NCI-H69 (cell line): Measurements from ENCODE around the gene PCMT1.

Source experiments
- DNase-seq: peaks from one replicate; lab custom pipeline; 2025; lab: John Stamatoyannopoulos, UW

Gene PCMT1

DNA sequence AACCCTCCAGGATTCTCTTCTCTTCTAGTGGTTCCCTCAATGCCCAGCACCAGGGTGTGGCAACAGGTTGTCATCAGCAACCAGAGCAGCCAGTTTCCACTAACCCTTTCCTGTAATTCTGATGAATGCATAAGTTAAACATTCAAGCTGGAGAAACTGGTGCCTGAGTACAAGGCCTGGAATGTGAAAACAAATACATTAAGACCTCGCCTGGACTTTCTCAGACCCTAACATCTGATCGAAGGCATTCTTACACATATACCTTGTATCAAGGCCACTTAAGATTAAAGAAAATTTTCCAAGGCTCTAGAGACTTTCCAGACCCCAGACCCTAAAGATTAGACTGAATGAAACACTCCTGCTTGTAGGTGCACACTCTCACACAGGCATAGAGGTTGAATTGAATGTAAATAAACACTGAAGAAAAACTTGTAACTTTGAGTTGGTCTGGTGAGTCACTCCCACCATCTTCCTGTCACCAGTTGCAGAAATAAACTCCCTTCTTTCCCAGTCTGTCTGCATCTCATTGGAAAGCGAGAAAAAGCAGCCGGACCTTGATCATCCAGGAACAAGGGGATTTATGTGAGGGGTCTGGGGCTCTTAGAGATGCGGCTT is 105.6 kb downstream of the PCMT1 start:
- no peak for DNase-seq

DNA sequence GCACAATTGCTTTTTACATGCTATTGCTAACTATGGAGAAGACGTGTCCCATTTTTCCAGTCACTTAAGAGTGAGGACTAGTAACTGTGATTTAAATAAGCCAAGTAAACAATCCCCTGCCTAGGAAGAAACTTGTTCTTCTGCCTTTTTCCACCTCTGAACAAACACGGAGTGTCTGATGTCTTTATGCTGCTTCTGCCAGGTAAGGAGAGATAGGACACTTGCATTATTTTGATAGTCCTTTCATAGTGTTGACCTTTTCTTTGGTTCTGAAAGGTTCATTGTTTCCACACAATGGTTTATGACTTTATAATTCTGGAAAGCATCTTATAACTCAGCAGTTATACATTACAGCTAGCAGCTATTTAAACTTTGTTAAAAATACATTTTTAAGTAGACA is 106.2 kb downstream of the PCMT1 start:
- DNase-seq = peak; percentile 31

DNA sequence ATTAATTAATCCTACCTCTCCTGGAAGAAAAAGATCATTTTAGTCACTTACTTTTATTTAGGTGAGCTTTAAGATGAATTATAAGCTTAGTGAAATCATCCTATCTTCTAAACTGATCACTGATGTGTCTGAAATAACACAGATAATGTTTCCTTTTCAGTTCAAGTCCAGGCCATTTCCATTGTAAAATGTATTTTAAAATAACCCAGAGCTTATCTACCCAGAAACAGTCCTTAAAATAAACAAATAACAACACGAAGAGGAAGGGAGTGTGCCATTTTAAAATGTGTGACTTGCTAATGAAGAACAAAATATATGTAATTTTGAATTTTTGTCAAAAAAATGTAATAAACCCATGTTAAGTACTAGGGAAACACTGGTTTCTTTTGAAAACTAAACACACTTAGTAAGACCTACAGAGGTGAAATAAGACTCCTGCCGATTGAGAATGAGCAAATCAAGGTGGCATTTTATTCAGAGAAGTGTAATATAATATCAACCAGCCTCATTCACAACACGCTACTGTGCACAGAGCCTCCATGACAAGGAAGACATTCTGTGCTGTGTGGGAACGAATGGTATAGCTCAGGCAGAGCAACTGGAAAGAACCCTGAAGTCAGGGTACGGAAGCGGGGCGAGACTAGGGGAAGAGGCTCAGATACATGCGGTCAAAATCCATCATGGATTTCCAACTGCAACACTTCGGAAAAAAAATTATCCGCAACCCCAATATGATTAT is 106.9 kb downstream of the PCMT1 start:
- DNase-seq = peak; percentile 18

DNA sequence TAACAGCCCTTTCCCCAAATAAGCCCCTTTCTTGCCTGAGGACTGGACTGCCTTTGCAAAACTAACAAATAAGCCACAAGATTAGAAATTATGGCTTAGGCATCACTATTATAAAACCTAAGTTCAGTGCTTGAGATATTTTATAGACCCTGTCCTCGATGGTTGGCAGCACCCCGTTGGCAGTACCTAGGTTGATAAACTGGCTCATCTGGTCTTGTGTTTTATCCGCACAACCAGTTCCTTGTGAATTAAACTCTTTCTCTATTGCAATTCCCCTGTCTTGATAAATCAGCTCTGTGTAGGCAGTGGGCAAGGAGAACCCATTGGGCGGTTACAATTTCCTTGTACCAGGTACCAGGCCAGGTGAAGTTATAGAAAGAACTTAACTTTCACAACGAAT is 108.0 kb downstream of the PCMT1 start:
- no peak for DNase-seq

DNA sequence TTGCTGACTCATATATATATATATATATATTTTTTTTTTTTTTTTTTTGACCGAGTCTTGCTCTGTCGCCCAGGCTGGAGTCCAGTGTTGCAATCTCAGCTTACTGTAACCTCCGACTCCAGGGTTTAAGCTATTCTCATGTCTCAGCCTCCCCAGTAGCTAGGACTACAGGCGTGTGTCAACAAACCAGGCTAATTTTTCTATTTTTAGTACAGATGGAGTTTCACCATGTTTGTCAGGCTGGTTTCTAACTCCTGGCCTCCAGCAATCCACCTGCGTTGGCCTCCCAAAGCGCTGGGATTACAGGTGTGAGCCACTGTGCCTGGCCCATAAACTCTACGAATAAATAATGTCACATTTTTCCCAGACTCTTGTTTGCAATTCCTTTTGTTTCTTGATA is 109.8 kb downstream of the PCMT1 start:
- peak; percentile 90 for DNase-seq

DNA sequence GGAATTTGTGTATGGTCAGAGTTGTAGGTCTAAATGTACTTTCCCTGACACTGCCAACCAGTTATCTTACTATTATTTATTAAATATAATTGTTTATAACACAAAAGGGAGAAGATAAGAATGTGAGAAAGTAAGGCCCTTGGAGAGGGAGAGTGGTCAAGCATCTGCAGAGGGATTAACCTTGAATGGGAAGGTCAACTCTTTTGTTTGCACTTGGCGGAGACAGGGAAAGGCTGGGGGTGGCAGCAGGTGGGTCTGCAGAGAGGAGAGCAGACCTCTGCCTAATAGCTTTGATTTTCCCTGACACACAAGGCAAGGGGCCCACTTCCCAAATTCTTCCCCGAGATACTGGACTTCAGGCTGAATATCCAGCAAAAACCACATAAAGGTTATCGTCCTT is 110.4 kb downstream of the PCMT1 start:
- peak; percentile 78 for DNase-seq

DNA sequence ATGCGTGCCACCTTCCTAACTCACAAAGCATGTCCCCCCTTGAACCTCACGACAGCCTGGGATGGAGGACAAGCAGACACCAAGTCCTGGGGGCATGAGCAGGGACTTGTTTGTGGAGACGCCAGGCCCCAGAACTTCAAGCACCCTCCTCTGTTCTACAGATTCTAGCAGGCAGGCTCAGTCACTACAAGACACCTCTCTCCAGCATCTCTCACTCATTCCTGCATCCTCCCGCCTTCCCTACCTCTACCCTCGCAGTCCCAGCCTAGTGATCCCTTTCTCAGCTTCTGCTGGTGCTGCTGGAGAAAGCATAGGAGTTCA is 110.9 kb downstream of the PCMT1 start:
- DNase-seq = no peak
